ENCODE measurements around the gene LRP1B.

LRP1B gene

GRCh38 chr2:141068053-141068682 is 1062.6 kb downstream of the LRP1B start:
- no peak for DNase-seq

- no peak for DNase-seq
These were observed 1065.8 kb downstream of the LRP1B start for GRCh38 chr2:141065042-141065441.

DNA sequence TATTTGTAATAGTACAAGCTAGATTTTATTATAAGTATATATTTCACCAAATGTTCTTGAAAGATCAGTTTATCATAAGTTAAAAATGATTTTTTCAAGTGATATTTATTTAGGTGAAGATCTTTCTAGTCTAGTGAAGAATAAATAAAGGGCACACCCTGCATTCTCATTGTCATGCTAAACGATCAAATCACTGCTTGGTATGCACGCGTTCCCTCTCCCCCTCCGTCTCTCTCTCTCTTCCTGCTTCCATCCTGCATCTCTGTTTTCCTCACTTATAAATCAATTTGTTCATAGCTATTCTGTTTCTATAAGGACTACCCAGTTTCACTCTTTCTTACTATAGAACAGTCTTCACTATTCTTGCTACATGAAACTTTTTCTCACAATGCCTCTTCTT is 1067.4 kb downstream of the LRP1B start:
- no peak for DNase-seq

- no peak for DNase-seq
These were observed 1068.4 kb downstream of the LRP1B start for GRCh38 chr2:141062443-141062842.

DNA sequence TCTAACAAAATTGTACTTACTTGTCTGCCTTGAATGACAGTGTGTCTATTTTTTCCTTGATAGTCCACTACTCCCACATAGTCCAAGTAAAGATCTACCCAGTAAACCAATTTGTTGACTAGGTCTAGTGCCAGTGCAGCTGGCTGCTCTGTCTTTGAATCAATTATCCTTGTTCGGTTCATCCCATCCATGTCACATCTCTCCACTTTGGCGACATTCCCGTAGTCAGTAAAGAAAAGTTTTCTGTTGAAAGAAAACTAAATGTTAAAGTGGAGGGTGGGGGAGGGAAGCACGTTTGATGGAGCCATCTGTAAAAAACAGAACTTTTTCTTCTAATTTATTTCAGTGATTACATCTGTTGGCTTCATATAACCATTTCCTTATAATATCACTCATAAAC is 1068.8 kb downstream of the LRP1B start:
- DNase-seq, result no peak

DNA sequence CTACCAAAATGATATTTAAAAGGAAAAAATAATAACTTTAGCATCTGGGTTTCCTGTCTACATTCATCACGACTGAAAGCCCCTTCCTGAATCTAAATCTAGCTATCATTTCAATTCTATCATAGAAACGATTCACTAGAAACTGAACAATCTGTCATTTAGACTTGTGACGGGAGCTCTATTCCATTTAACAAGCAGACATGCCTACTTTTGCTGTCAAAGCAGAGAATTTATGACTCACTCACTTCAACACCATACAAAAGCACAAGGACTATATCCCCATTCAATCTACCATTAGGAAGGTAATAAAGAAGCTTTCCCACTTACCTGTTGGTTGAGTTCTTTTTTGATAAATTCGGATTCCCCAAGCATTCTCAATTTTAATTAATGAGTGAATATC is 1072.3 kb downstream of the LRP1B start:
- no peak for DNase-seq

GRCh38 chr2:141055531-141055930 is 1075.3 kb downstream of the LRP1B start:
- DNase-seq, result no peak

DNA sequence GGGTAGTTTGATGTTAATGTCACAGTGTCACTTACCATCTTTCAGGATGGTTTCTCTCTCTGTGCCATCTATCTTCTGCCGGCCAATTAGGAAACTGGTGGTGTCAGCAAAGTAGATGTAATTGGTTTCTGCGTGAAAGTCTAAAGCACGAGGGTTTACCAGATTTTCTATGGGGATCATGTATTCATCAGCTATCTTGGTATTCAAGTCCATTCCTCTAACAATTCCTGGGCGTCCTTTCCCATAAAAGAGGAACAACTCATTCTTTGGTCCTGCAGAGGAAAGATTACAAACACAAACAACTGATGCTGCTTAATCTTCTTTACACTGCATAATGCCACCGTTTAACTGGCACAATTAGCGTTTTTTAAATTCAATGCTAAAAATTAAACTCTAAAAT is 1081.9 kb downstream of the LRP1B start:
- DNase-seq, result no peak

GRCh38 chr2:141041281-141041680 is 1089.5 kb downstream of the LRP1B start:
- DNase-seq, result no peak

- no peak for DNase-seq
These were observed 1092.5 kb downstream of the LRP1B start for GRCh38 chr2:141038341-141038740.

DNA sequence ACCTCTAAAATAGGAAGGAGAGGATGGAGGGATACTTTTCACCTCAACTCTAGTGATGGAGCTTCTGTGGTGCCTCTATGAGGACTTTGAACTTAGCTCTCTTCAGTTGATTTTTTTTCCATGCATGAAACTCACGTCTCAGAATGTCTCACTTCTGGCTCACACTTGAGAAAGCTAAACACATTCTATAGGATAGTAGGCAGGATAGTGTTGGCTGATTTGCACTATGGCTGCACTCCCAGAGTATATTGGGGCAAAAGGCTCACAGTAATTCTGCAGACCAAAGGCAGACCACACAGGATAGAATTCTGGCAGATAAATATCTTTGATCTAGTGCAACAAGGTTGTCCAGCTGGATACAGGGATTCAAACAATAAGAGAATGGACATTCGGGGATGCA is 1093.5 kb downstream of the LRP1B start:
- DNase-seq, result no peak

- no peak for DNase-seq
These were observed 1094.9 kb downstream of the LRP1B start for GRCh38 chr2:141035846-141036420.

DNA sequence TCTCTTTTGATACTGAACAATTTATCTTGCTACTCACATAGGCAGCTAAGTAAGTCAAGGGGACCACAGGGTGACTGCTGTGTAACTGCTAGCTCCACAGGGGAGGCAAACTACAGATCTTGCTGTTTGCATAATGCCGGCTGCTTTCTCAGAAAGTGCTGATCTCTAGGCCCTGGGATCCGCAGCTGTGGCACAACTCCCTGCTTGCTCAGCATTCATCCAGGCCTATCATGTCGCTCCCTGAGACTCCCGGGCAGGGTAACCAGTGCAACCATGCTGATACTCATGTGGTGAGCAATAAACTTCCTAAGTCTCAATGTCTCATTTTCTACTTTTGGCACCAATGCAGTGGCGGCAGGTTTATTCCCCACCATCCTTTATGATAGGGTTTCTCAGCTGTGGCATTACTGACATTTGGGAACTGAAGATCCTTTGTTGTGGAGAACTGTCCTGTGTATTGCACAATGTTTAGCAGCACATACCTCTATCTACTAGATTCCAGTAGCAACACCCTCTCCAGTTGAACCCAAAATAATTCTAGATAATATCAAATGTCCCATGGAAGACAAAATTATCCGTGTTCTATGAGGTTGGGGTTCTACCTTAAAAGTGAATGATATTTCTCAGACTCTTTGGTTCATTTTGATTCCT is 1101.3 kb downstream of the LRP1B start:
- no peak for DNase-seq

- DNase-seq, result no peak
These were observed 1103.6 kb downstream of the LRP1B start for GRCh38 chr2:141027221-141027620.

DNA sequence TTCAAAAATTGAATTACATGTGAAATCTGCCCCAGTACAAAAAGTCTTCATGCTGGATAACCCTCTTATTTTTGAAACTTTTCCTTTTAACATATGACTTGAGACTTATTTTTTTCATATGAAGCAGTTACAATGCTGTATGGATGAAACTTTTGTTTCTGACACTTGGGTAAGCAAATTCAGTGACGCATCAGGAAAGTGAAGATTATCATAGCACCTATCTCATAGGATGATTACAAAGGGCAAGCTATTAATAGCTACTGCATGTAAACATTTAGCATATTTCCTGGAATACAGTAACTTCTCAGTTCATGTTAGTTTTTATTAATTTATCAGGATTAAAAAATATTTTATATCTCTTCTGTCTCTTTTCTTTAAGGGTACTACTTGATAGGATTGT is 1109.2 kb downstream of the LRP1B start:
- no peak for DNase-seq

GRCh38 chr2:141021109-141021508 is 1109.7 kb downstream of the LRP1B start:
- DNase-seq, result no peak

DNA sequence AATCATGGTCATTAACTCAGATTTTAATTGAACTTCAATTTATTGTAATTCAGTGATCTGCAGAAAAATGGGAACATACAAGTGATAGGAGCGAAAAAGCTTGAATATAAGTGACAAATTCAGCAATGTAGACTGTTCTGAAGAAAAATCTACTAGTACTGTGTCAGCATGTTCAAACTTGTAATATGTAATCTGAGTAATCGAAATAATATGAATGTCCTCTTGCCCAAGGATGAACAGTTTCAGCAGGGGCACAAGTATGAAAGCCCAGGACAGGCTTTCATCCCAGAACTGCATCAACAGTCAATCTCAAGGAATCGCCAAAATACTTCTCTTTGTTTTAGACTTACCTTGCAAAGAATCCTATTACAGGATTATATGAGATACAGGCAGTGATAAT is 1110.5 kb downstream of the LRP1B start:
- DNase-seq, result no peak

GRCh38 chr2:141015341-141016047 is 1115.3 kb downstream of the LRP1B start:
- no peak for DNase-seq

DNA sequence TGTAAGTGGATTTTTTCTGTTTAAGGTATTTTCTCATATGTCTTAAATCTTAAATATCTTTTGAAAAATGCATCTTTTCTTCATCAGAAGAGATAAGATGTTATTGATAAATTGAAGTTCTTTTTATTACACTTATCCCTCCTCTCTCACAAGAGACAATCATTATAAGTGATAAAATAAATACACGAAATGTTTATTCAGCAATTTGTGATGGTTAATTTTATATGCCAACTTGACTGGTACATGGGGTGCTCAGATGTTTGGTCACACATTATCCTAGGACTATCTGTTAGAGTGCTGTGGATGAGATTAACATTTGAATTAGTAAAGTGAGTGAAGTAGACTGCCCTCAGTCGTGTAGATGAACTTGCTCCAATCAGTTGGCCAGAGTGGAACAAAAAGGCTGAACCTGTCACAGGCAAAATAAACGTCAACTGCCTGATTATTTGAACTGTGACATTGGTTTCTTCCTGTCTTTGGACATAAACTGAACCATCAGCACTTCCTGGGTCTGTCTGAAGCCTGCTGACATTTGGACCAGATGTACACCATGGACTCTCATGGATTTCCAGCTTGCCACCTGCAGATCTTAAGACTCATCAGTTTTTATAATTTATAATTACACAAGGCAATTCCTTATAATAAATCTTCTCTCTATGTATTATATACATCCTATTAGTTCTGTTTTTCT is 1126.7 kb downstream of the LRP1B start:
- DNase-seq, result no peak

DNA sequence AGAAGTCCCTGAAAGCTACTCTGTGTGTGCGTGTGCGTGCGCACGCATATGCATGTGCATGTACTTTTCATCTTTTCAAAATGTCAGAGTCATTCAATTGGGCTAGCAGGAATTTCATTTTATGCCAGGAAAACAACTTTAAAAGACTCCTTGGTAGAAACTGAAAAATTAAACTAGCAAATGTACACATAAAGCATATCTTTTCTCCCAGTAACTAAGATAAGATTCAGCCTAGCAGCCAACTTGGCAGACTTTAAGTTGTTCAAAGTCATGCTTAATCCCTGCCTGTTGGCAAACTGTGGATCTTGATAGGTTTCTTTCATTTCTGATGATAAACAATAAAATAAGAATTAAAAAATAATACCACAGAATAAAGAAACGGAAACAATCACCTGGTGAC is 1129.1 kb downstream of the LRP1B start:
- no peak for DNase-seq

DNA sequence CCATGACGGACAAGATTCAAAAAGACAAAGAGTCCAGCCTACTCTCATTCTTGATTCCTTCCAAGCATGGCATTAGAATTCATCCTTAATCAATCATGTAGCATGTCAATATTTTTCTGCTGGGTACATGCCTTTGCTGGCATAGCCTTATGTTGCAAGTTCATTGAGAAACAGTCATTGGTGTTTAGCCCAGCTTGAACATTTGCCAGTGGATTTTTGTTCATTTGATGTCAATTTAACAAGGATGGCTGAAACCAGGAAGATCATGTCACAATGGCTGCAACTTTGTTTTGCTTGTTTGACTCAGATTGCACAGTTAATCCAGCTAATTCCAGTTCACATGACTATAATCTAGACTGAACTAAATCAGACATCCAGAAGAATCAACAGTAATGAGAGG is 1132.2 kb downstream of the LRP1B start:
- DNase-seq, result no peak

DNA sequence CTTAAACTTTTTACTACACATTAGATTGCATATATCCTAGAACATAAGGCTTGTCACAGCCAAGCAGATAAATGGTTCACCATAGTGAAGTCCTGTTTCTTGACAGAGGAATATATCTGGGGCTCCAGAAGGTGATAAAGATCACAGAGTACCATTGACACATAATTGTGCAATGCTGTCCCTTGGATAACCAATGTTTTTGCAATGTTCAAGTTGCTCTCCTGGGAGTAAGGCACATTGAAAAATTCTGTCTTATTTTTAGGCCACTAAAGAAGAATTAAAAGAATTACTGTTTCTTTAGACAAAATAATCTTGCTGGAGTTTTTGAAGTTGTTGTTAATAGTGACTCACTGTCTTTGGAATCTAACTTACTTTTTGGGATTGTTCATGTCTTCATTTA is 1132.8 kb downstream of the LRP1B start:
- DNase-seq, result no peak

DNA sequence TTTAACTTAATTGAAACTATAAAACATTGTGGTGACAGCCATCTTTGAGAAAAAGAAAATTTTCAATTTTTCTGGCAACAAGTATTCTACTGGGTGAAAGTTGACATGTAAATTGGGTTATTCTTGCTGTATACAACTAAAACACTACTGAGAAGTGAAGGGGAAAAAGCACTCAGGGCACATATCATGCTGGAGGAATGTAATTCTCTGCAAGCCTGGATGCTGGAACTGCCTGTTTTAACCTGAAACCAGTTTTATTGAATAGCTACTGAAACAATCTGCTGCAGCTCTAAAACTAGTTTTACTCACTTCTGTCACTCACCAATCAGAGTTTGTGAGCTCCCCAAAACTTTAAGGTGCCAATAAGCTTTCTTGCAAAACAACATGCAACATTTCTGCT is 1136.0 kb downstream of the LRP1B start:
- no peak for DNase-seq
